ENCODE measurements around the gene PBX3. TPM values are rescaled to one million over a fixed set of nuclear protein-coding genes. Genes with fewer than 3 reads are reported as not detected.

Gene PBX3
- total and polyA plus RNA-seq, 12 donors = 14.5 to 79.6 (median 56.3) TPM

DNA sequence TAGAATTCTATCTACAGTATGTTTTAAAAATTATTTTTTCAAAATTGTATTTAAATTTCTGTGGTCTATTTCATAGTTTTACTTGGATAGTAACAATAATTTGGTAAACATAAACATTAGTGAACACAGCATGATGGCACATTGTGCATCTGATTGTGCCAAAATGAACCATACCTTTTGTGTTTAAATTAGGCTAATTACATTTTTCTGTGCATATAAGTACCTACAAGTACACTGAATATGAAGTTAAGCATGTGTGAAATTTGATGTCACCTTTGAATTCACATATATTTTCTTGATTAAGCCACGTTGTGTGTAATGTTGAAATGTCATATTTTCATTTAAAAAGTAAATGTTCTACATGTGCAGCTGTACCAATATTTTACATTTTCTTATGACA is 13.4 kb downstream of the PBX3 start:
- WGBS, 2 donors = 92 to 94% methylated on average over 1 of the region's 1 CpG
- Histone ChIP-seq H3K4me3 (no peak overlapping the region), H3K9me3 (no peaks in the 10 kb centered on the region), H3K27me3 (no peaks in the 10 kb centered on the region), H3K4me1 (peaks cover 0 to 84% (median 62%) of the 10 kb centered on the region in 9 donors), H3K27ac (no peak overlapping the region), H3K36me3 (no peaks in the 10 kb centered on the region)
- DNase-seq (no peak), ATAC-seq (no peak)
- intact Hi-C loops (cut with DNase I) = loop anchor here in 2 of 10 donors (5.0 to 10.0 kb wide), 2 partner anchors 124 to 127 kb away; no protein-coding TSS in a partner anchor
- TF ChIP-seq, protein P1, sequence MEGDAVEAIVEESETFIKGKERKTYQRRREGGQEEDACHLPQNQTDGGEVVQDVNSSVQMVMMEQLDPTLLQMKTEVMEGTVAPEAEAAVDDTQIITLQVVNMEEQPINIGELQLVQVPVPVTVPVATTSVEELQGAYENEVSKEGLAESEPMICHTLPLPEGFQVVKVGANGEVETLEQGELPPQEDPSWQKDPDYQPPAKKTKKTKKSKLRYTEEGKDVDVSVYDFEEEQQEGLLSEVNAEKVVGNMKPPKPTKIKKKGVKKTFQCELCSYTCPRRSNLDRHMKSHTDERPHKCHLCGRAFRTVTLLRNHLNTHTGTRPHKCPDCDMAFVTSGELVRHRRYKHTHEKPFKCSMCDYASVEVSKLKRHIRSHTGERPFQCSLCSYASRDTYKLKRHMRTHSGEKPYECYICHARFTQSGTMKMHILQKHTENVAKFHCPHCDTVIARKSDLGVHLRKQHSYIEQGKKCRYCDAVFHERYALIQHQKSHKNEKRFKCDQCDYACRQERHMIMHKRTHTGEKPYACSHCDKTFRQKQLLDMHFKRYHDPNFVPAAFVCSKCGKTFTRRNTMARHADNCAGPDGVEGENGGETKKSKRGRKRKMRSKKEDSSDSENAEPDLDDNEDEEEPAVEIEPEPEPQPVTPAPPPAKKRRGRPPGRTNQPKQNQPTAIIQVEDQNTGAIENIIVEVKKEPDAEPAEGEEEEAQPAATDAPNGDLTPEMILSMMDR (IDR thresholded peaks at IDR 0.05) = no peak

DNA sequence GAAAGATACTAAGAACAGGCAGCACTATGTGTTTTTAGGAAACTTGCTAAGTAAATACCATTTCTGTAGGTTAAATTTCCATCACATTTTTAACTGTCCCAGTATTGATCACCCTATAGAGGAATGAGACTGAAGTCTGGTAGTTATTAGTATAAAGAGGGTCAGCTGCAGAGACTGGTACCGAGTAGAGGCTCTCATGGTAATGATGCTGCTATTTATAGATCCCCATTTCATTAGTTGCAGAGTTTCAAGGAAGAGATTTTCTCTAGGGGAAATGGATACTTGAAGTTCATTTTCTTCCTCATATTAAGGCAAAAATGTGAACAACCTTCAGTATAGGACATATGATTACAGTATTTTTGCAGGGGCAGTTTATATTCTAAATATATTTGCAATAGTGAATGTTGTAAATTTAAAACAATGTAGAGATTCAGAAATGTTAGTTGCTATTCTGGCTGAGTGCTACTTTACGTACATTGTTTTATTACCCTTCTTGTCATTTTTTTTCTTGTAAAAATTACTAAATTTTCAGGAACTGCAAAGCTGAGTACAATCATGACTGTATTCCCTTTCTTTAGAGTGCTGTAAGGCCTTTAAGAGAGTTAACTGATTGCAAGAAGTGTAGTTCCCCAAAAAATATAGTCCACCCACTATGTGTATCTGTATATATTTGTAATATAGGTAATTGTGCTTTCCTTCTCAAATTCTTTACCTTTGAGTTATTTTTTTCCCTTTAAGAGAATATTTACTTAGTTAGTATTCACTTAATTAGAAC is 14.7 kb downstream of the PBX3 start:
- peak in 3 of 8 donors; percentile 55 to 71 (median 65) for ATAC-seq
- H3K36me3 ChIP-seq = no peaks in the 10 kb centered on the region
- DNase-seq = no peak
- TF ChIP-seq, protein P1 (IDR thresholded peaks at IDR 0.05) = no peak
- no peaks in the 10 kb centered on the region for H3K9me3 ChIP-seq
- intact Hi-C loops (cut with DNase I) = loop anchor here in 2 of 10 donors (5.0 to 10.0 kb wide), 2 partner anchors 123 to 125 kb away; no protein-coding TSS in a partner anchor
- H3K4me1 ChIP-seq = peaks cover 0 to 72% (median 57%) of the 10 kb centered on the region in 9 donors
- H3K4me3 ChIP-seq = no peak overlapping the region
- 33 to 39% methylated on average over 2 of the region's 2 CpGs for WGBS, 2 donors
- H3K27me3 ChIP-seq = no peaks in the 10 kb centered on the region
- no peak overlapping the region for H3K27ac ChIP-seq

DNA sequence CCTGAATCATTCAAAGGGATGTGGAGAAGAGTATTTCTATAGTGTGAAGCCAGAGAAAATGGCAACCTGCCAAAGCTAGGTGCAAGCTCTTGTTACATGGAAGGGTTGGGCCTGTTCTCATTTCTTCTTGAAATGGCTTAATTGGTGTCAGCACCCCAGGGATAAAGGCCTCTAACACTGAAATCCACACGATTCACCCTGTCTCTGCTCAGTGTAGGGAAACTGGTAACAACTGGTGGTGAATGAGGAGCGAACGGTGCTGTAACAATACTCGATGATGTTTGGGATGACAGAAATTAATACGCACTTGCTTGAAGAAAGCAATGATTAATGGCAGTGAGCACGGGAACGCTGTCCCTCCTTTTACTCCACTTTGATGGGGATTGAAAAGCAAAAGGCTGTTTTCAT is 16.2 kb downstream of the PBX3 start:
- WGBS, 2 donors = 38 to 45% methylated on average over 7 of the region's 7 CpGs
- Histone ChIP-seq H3K4me1 (peaks cover 0 to 59% (median 45%) of the 10 kb centered on the region in 9 donors), H3K36me3 (no peaks in the 10 kb centered on the region), H3K9me3 (no peaks in the 10 kb centered on the region), H3K27me3 (no peaks in the 10 kb centered on the region), H3K27ac (peak overlapping the region in 1 of 10 donors; percentile 2), H3K4me3 (no peak overlapping the region)
- peak in 3 of 8 donors; percentile 14 to 35 (median 29) for ATAC-seq
- no peak for DNase-seq
- intact Hi-C loops (cut with DNase I) = loop anchor here in 2 of 10 donors (5.0 to 10.0 kb wide), 2 partner anchors 121 to 124 kb away; no protein-coding TSS in a partner anchor
- TF ChIP-seq, protein P1 (IDR thresholded peaks at IDR 0.05) = no peak

DNA sequence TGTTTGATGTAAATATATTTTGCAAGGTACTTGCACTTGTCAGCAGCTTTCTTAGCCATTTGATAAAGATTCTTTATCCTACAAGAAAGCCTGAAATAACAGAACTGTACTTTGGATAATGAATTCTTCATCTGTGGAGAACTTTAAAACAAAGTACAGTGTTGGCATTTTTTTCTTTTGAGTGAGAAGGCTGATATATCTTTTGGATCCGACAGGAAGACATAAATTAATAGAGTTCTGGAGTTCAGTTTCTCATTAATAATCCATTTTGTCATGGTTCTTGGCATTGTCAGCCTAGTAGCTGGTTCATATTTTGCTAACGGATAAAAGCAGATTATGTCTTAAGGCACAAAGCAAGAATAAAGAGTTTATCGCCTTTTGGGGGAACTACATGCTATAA is 17.0 kb downstream of the PBX3 start:
- H3K9me3 ChIP-seq = peaks cover 0 to 6% (median 0%) of the 10 kb centered on the region in 11 donors
- no peak overlapping the region for H3K4me3 ChIP-seq
- TF ChIP-seq, protein P1 (IDR thresholded peaks at IDR 0.05) = no peak
- no peak overlapping the region for H3K27ac ChIP-seq
- 59 to 64% methylated on average over 3 of the region's 3 CpGs for whole genome bisulfite sequencing, 2 donors
- no peaks in the 10 kb centered on the region for H3K36me3 ChIP-seq
- intact Hi-C loops (cut with DNase I) = loop anchor here in 2 of 10 donors (5.0 to 10.0 kb wide), 2 partner anchors 121 to 123 kb away; no protein-coding TSS in a partner anchor
- H3K4me1 ChIP-seq = peaks cover 0 to 51% (median 37%) of the 10 kb centered on the region in 9 donors
- ATAC-seq (no peak), DNase-seq (no peak)
- no peaks in the 10 kb centered on the region for H3K27me3 ChIP-seq

Data from heart right ventricle (tissue), 16 donors.